GM06990 (cell line): ENCODE results near the gene CBLC.
A peak's percentile ranks its signal among the peaks of the same experiment; 100 is the strongest.
"Not testable (repeated sequence)": the region's sequence is repeated elsewhere in the genome, so short reads cannot be mapped to it uniquely, and the experiment has no call there.

ENCODE experiments used
- DNase-seq: peaks from one replicate; pipeline ENCODE4 v3.0.0-alpha.2; 2011; ENCODE audit not compliant: insufficient read length; ENCODE audit errors: extremely low read depth
- H3K27me3 ChIP-seq: replicated peaks from 2 replicates; pipeline ENCODE4 v1.6.0; 2011; ENCODE audit warnings: low read length; ENCODE audit not compliant: control insufficient read depth, insufficient read depth
- H3K36me3 ChIP-seq: 2 replicates; pipeline ENCODE4 v1.5.1; 2011; ENCODE audit warnings: low read length; ENCODE audit not compliant: control insufficient read depth, insufficient read depth
- H3K4me3 ChIP-seq: replicated peaks from 2 replicates; pipeline ENCODE4 v1.5.1; 2011; ENCODE audit warnings: low read depth, mild to moderate bottlenecking, control low read depth, low read length
- TF ChIP-seq, protein P1 (sequence below): IDR thresholded peaks from 2 replicates; pipeline ENCODE4 v1.5.1; 2011; ENCODE audit warnings: low read length, control low read depth, mild to moderate bottlenecking, inconsistent platforms; ENCODE audit not compliant: insufficient read depth, poor library complexity, severe bottlenecking

The CBLC gene

DNA sequence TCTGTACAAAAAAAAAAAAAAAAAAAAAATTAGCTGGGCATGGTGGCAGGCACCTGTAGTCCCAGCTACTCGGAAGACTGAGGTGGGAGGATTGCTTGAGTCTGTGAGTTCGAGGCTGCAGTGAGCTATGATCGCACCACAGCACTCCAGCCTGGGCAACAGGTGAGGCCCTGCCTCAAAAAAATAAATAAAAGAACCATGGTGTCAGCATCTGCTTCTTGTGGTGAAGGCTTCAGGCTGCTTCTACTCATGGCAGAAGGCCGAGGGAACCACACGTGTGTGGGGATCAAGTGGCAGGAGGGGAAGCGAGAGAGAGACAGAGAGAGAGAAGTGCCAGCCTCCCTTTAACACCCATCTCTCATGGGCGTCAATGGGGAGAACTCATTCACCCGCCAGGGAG lies 15.7 kb upstream of the CBLC start:
- no peaks in the 10 kb centered on the region for H3K27me3 ChIP-seq
- peaks cover 10% of the 10 kb centered on the region for H3K36me3 ChIP-seq
- H3K4me3 ChIP-seq: no peak overlapping the region
- TF ChIP-seq, protein P1, sequence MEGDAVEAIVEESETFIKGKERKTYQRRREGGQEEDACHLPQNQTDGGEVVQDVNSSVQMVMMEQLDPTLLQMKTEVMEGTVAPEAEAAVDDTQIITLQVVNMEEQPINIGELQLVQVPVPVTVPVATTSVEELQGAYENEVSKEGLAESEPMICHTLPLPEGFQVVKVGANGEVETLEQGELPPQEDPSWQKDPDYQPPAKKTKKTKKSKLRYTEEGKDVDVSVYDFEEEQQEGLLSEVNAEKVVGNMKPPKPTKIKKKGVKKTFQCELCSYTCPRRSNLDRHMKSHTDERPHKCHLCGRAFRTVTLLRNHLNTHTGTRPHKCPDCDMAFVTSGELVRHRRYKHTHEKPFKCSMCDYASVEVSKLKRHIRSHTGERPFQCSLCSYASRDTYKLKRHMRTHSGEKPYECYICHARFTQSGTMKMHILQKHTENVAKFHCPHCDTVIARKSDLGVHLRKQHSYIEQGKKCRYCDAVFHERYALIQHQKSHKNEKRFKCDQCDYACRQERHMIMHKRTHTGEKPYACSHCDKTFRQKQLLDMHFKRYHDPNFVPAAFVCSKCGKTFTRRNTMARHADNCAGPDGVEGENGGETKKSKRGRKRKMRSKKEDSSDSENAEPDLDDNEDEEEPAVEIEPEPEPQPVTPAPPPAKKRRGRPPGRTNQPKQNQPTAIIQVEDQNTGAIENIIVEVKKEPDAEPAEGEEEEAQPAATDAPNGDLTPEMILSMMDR: no peak
- DNase-seq: no peak

DNA sequence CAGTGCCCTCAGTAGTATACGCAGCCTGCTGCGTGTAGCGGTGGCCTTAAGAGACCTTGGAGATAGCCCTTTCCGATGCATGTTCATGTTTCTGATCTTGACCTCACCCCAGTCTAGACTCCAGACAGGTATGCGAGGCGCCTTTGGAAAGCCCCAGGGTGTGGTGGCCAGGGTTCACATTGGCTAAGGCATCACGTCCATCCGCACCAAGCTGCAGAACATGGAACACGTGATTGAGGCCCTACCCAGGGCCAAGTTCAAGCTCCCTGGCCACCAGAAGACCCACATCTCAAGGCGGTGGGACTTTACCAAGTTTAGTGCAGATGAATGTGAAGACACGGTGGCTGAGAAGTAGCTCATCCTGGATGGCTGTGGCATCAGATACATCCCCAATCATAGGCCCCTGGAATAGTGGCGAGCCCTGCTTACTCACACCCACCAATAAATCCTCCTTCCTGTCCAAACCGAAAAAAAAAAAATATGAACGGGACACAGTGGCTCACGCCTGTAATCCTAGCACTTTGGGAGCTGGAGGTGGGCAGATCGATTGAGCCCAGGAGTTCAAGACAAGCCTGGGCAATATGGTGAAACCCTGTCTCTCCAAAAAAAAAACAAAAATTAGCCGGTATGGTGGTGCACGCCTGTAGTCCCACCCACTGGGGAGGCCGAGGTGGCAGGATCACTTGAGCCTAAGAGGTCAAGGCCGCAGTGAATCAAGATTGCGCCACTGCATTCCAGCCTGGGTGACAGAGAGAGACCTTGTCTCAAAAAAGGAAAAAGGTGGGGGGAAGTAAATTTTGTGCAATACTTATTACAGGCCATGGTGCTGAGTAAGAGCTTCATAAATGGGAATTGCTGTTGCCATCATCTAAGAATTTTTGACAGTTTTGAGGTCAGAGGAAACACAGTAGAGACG lies 12.4 kb upstream of the CBLC start:
- Histone ChIP-seq H3K4me3 (no peak overlapping the region), H3K27me3 (no peaks in the 10 kb centered on the region), H3K36me3 (no peaks in the 10 kb centered on the region; the same call in 1 of the 2 replicates)
- DNase-seq: no peak
- TF ChIP-seq, protein P1: no peak

DNA sequence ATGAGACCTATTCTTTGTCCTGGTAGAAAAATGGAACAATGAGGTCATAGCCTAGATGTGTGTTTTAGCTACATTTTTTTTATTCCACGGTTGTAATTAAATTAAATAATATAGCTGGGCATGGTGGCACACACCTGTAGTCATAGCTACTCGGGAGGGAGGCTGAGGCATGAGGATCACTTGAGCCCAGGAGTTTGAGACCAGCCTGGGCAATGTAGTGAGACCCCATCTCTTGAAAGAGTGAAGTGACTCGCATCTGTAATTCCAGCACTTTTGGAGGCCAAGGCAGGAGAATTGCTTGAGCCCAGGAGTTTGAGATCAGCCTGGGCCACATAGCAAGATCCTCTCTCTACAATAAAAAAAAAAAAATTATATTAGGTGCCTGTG lies 11.7 kb upstream of the CBLC start:
- Histone ChIP-seq H3K36me3 (no peaks in the 10 kb centered on the region), H3K4me3 (no peak overlapping the region), H3K27me3 (no peaks in the 10 kb centered on the region)
- no peak for DNase-seq
- TF ChIP-seq, protein P1: no peak

DNA sequence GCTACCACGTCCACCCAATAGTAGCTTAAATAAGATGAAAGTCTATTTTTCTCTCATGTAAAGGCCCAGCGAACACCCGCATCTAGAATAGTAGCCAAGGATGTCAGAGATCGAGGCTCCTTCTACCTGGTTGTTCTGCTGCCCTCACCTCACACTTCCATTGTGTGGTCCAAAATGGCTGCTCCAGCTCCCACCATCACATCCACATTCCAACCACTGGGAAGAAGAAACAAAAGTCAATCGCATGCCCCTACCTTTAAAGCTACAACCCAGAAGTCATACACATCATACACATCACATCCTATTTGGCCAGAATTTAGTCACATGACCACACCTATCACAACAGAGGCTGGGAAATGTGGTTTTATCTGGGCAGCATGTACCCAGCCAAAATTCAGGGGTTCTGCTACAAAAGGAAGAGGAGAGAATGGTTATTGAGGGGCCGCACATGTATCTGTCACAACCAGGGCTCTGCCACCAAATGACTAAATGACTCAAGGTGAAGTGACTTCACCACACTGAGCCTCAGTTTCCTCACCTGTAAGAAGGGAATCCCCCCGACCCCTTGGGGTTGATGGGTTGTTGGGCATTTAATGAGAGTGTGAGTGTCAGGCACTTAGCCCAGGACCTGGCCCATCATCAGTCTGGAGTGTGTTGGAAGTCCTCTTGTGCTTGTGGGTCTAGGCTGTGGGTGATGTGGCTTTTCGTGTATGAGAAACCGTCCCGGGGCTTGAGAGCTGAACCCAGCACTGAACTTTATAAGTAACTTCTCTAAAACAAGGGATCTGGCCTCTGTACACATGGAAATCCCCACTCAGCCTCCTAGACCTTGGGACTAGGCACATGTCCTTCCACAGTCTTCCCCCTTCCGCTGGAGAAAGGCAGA lies 10.2 kb upstream of the CBLC start:
- no peak for DNase-seq

DNA sequence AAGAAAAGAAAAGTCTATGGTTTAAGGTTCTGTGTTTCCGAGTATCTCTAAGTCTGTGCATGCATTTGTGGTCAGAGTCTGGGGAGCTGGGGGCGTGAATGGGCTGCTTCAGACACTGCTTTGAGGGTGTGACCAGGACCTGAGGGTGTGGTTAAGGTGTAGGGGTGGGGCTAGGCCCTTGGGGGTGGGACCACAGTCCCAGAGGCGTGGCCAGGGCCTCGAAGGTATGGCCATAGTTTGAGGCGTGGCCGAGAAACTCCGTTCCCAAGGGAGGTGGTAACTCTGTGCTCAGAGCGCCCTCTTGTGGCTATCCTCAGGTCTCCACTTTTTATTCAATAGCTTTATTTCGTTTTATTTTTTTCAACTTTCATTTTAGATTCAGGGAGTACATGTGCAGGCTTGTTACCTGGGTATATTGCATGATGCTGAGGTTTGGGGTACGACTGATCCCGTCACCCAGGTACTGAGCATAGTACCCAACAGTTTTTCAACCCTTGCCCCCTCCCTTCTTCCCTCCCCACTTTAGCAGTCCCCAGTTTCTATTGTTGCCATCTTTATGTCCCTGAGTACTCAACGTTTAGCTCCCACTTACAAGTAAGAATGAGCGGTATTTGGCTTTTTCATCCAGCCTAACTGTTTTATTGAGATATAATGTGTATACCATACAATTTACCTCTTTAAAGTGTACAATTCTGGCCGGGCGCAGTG lies 7.0 kb upstream of the CBLC start:
- no peaks in the 10 kb centered on the region for H3K36me3 ChIP-seq
- H3K27me3 ChIP-seq: no peaks in the 10 kb centered on the region
- TF ChIP-seq, protein P1: peak; percentile 75
- no peak overlapping the region; the same call in 1 of the 2 replicates for H3K4me3 ChIP-seq
- peak; percentile 96 for DNase-seq

More for the DNA sequence above, 10.2 kb upstream of the CBLC start:
- Histone ChIP-seq H3K27me3 (no peaks in the 10 kb centered on the region), H3K4me3 (no peak overlapping the region), H3K36me3 (no peaks in the 10 kb centered on the region)
- TF ChIP-seq, protein P1: no peak

DNA sequence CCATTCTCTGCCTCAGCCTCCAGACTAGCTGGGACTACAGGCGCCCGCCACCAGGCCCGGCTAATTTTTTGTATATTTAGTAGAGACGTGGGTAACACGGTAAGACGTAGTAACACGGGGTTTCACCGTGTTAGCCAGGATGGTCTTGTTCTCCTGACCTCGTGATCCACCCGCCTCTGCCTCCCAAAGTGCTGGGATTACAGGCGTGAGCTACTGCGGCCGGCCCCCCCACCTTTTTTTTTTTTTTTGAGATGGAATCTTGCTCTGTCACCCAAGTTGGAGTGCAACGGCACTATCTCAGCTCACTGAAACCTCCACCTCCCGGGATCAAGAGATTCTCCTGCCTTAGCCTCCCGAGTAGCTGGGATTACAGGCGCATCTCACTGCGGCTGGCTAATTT lies 5.5 kb upstream of the CBLC start:
- not testable (repeated sequence) for H3K4me3 ChIP-seq, H3K27me3 ChIP-seq, H3K36me3 ChIP-seq, DNase-seq
